SU-DHL-6 (cell line): ENCODE results near the gene SCTR.

Experiments used
- H2AFZ ChIP-seq: fragments of 200-600 bp; sonication (generic); 2 replicates; pipeline ENCODE4 v1.6.1; 2014; ENCODE audit warnings: low read depth, mild to moderate bottlenecking, moderate library complexity, mixed read lengths, antibody characterized with exemption, low read length; ENCODE audit not compliant: severe bottlenecking
- H3F3A ChIP-seq: fragments of 200-600 bp; shearing (Covaris generic); 2 replicates; pipeline ENCODE4 v1.6.0; 2016; ENCODE audit warnings: antibody characterized with exemption, mild to moderate bottlenecking; ENCODE audit not compliant: insufficient read depth
- H3K27ac ChIP-seq: fragments of 200-600 bp; sonication (generic); 2 replicates; pipeline ENCODE4 v1.5.1; 2016; ENCODE audit warnings: low read depth, mild to moderate bottlenecking, low read length, moderate library complexity, mixed read lengths
- H3K27me3 ChIP-seq: fragments of 200-600 bp; sonication (generic), shearing (Covaris generic); 2 replicates; pipeline ENCODE4 v1.6.0; 2014; ENCODE audit warnings: mild to moderate bottlenecking, low read length
- H3K36me3 ChIP-seq: fragments of 200-600 bp; sonication (generic); 2 replicates; pipeline ENCODE4 v1.6.1; 2014; ENCODE audit warnings: mild to moderate bottlenecking, low read length, mixed read lengths
- H3K4me2 ChIP-seq: fragments of 300-600, 200-600 bp; shearing (Covaris generic), sonication (generic); 2 replicates; pipeline ENCODE4 v1.6.0; 2014; ENCODE audit warnings: low read length, low read depth, mild to moderate bottlenecking; ENCODE audit not compliant: poor library complexity, severe bottlenecking
- H3K4me3 ChIP-seq: fragments of 200-600 bp; sonication (generic); 2 replicates; pipeline ENCODE4 v1.5.1; 2014; ENCODE audit warnings: antibody characterized with exemption, low read length, mild to moderate bottlenecking, mixed read lengths; ENCODE audit not compliant: insufficient read depth, poor library complexity, severe bottlenecking
- H3K79me2 ChIP-seq: fragments of 200-600 bp; sonication (generic); 2 replicates; pipeline ENCODE4 v1.6.1; 2014; ENCODE audit warnings: mild to moderate bottlenecking, low read length, moderate library complexity; ENCODE audit not compliant: insufficient read depth
- H3K9ac ChIP-seq: fragments of 200-600 bp; sonication (generic); 2 replicates; pipeline ENCODE4 v1.7.0; 2014; ENCODE audit warnings: mild to moderate bottlenecking, low read length
- H3K9me2 ChIP-seq: fragments of 200-600 bp; sonication (generic); replicated peaks from 2 replicates; pipeline ENCODE4 v1.6.1; 2014; ENCODE audit warnings: low read length; ENCODE audit not compliant: insufficient read depth
- H3K9me3 ChIP-seq: fragments of 200-600 bp; sonication (generic); 2 replicates; pipeline ENCODE4 v1.6.1; 2014; ENCODE audit warnings: low read length, mixed read lengths; ENCODE audit not compliant: insufficient read depth
- H4K20me1 ChIP-seq: fragments of 200-600 bp; sonication (generic); 2 replicates; pipeline ENCODE4 v1.6.1; 2014; ENCODE audit warnings: low read depth, mild to moderate bottlenecking, antibody characterized with exemption, low read length, moderate library complexity, mixed read lengths
- EZH2phosphoT487 ChIP-seq: fragments of 200-600 bp; sonication (generic), shearing (Covaris generic); conservative IDR thresholded peaks from 2 replicates; pipeline ENCODE4 v1.6.1; 2018; ENCODE audit warnings: mild to moderate bottlenecking, antibody characterized with exemption, low read length, moderate library complexity, mixed read lengths
- TF ChIP-seq, protein P1 (sequence below): fragments of 200-600 bp; sonication (generic); IDR thresholded peaks from one replicate; pipeline ENCODE4 v1.5.1; 2017; ENCODE audit warnings: antibody characterized with exemption, mild to moderate bottlenecking, low read length, moderate library complexity; ENCODE audit not compliant: insufficient read depth, poor library complexity, severe bottlenecking

SCTR gene

GRCh38 chr2:119545754-119546446, 21.6 kb upstream of the SCTR start:
- H3F3A ChIP-seq = no peaks in the 10 kb centered on the region
- TF ChIP-seq, protein P1, sequence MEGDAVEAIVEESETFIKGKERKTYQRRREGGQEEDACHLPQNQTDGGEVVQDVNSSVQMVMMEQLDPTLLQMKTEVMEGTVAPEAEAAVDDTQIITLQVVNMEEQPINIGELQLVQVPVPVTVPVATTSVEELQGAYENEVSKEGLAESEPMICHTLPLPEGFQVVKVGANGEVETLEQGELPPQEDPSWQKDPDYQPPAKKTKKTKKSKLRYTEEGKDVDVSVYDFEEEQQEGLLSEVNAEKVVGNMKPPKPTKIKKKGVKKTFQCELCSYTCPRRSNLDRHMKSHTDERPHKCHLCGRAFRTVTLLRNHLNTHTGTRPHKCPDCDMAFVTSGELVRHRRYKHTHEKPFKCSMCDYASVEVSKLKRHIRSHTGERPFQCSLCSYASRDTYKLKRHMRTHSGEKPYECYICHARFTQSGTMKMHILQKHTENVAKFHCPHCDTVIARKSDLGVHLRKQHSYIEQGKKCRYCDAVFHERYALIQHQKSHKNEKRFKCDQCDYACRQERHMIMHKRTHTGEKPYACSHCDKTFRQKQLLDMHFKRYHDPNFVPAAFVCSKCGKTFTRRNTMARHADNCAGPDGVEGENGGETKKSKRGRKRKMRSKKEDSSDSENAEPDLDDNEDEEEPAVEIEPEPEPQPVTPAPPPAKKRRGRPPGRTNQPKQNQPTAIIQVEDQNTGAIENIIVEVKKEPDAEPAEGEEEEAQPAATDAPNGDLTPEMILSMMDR = no peak
- H3K4me3 ChIP-seq = no peak overlapping the region
- H3K27me3 ChIP-seq = no peaks in the 10 kb centered on the region
- no peaks in the 10 kb centered on the region for H3K9me3 ChIP-seq
- H3K4me2 ChIP-seq = no peak overlapping the region
- H3K36me3 ChIP-seq = no peaks in the 10 kb centered on the region
- H3K9ac ChIP-seq = no peak overlapping the region
- H3K9me2 ChIP-seq = no peaks in the 10 kb centered on the region
- H3K27ac ChIP-seq = no peak overlapping the region
- no peak overlapping the region for H2AFZ ChIP-seq
- H4K20me1 ChIP-seq = no peaks in the 10 kb centered on the region
- no peaks in the 10 kb centered on the region for H3K79me2 ChIP-seq

- no peak overlapping the region for H2AFZ ChIP-seq
- no peaks in the 10 kb centered on the region for H3K9me2 ChIP-seq
- no peaks in the 10 kb centered on the region for H4K20me1 ChIP-seq
- H3K9ac ChIP-seq = no peak overlapping the region
- H3F3A ChIP-seq = no peaks in the 10 kb centered on the region
- no peaks in the 10 kb centered on the region; the same call in 1 of the 2 replicates for H3K27me3 ChIP-seq
- no peaks in the 10 kb centered on the region for H3K79me2 ChIP-seq
- H3K36me3 ChIP-seq = no peaks in the 10 kb centered on the region
- no peak overlapping the region for H3K4me3 ChIP-seq
- H3K9me3 ChIP-seq = no peaks in the 10 kb centered on the region
- H3K27ac ChIP-seq = no peak overlapping the region
- no peak overlapping the region for H3K4me2 ChIP-seq
- TF ChIP-seq, protein P1 = no peak
- TF ChIP-seq EZH2phosphoT487 = no peak
These were observed 20.7 kb upstream of the SCTR start for GRCh38 chr2:119544939-119545475.

GRCh38 chr2:119544075-119544938, 20.0 kb upstream of the SCTR start, which contains the start of gene CFAP221:
Gene CFAP221 (plus strand): TSS chr2:119544449. CDS start chr2:119546132, 1,683 bp downstream.
- Histone ChIP-seq H3K4me2 (no peak within 1 kb of the TSS), H3K36me3 (no peaks in the 10 kb centered on the region), H4K20me1 (no peaks in the 10 kb centered on the region), H3K27me3 (no peaks in the 10 kb centered on the region; the same call in 1 of the 2 replicates), H3K79me2 (no peaks in the 10 kb centered on the region), H3K9me3 (no peaks in the 10 kb centered on the region), H3K27ac (no peak within 1 kb of the TSS), H3K9me2 (no peaks in the 10 kb centered on the region), H3F3A (no peaks in the 10 kb centered on the region), H2AFZ (no peak within 1 kb of the TSS), H3K4me3 (no peak within 1 kb of the TSS), H3K9ac (no peak within 1 kb of the TSS)
- TF ChIP-seq, protein P1 = no peak
- no peak for TF ChIP-seq EZH2phosphoT487
